Embryonic facial prominence (tissue), 1 donor: ENCODE data around the gene CNTRL.

Source experiments
- DNase-seq: peaks from one replicate; pipeline ENCODE4 v3.0.0-alpha.2; 2016; ENCODE audit errors: extremely low spot score

The CNTRL gene

GRCh38 chr9:121201738-121202533, 127.2 kb downstream of the CNTRL start, which contains the start of gene RAB14:
TSS of gene RAB14 (minus strand) at chr9:121201869. CDS start at chr9:121193412, 8,457 bp downstream.
- DNase-seq, result peak; percentile 98

GRCh38 chr9:121204121-121204520, 129.4 kb downstream of the CNTRL start:
- DNase-seq, result no peak

GRCh38 chr9:121204611-121205010, 129.9 kb downstream of the CNTRL start:
- no peak for DNase-seq

GRCh38 chr9:121206516-121207370, 132.0 kb downstream of the CNTRL start:
- DNase-seq, result no peak

- DNase-seq, result no peak
These were observed 132.7 kb downstream of the CNTRL start for GRCh38 chr9:121207371-121207940.

- DNase-seq, result no peak
These were observed 135.8 kb downstream of the CNTRL start for GRCh38 chr9:121210536-121210935.

- DNase-seq, result peak; percentile 81
These were observed 138.5 kb downstream of the CNTRL start for GRCh38 chr9:121213136-121213806.

- DNase-seq, result no peak
These were observed 139.2 kb downstream of the CNTRL start for GRCh38 chr9:121214005-121214404.

- no peak for DNase-seq
These were observed 141.6 kb downstream of the CNTRL start for GRCh38 chr9:121216271-121216805.

GRCh38 chr9:121217609-121218292, 143.0 kb downstream of the CNTRL start:
- no peak for DNase-seq

GRCh38 chr9:121218357-121219027, 143.7 kb downstream of the CNTRL start:
- DNase-seq, result no peak

GRCh38 chr9:121219530-121219929, 144.8 kb downstream of the CNTRL start:
- no peak for DNase-seq

GRCh38 chr9:121220996-121221663, 146.4 kb downstream of the CNTRL start:
- DNase-seq, result no peak

- DNase-seq, result no peak
These were observed 146.9 kb downstream of the CNTRL start for GRCh38 chr9:121221664-121222055.

- no peak for DNase-seq
These were observed 147.9 kb downstream of the CNTRL start for GRCh38 chr9:121222524-121223171.

- no peak for DNase-seq
These were observed 150.5 kb downstream of the CNTRL start for GRCh38 chr9:121225240-121225639.

- DNase-seq, result no peak
These were observed 151.4 kb downstream of the CNTRL start for GRCh38 chr9:121226175-121226574.
